MCF 10A (cell line): ENCODE results near the gene SMYD5. TPM values are rescaled to one million over a fixed set of nuclear protein-coding genes. Genes with fewer than 3 reads are reported as not detected.

Experiments used
- BruUV-seq: library from RNA; stranded (reverse); fragments of 400-500 nt; replicated peaks from 2 replicates; lab custom pipeline; 2021; lab: Mats Ljungman, UMichigan
- CTCF ChIA-PET: fragments of 300-600 bp; sonication (Branson Sonifier 250); formaldehyde crosslinking; extraction: SDS; loops from one replicate; lab custom pipeline; 2021; ENCODE audit warnings: antibody characterized with exemption, inconsistent platforms; lab: Yijun Ruan, JAX
- POLR2A ChIA-PET: fragments of 300-600, 350-650 bp; sonication (Branson Sonifier 250); formaldehyde crosslinking; extraction: SDS; loops from one replicate; lab custom pipeline; 2020; ENCODE audit warnings: antibody characterized with exemption, inconsistent platforms; lab: Yijun Ruan, JAX
- DNase-seq: peaks from one replicate; pipeline ENCODE4 v3.0.0-alpha.2; 2018; ENCODE audit not compliant: unreplicated experiment
- H3K27ac Mint-ChIP-seq: one replicate; pipeline ENCODE4 v1.8.0; 2022; ENCODE audit warnings: mild to moderate bottlenecking, low read depth, mixed read lengths; ENCODE audit not compliant: unreplicated experiment
- H3K27me3 Mint-ChIP-seq: one replicate; pipeline ENCODE4 v1.8.0; 2022; ENCODE audit warnings: mixed read lengths; ENCODE audit not compliant: insufficient read depth, unreplicated experiment
- H3K36me3 Mint-ChIP-seq: one replicate; pipeline ENCODE4 v1.8.0; 2022; ENCODE audit warnings: mild to moderate bottlenecking, moderate library complexity, mixed read lengths; ENCODE audit not compliant: insufficient read depth, unreplicated experiment
- H3K4me1 Mint-ChIP-seq: one replicate; pipeline ENCODE4 v1.8.0; 2022; ENCODE audit warnings: mixed read lengths; ENCODE audit not compliant: insufficient read depth, unreplicated experiment
- H3K4me3 Mint-ChIP-seq: one replicate; pipeline ENCODE4 v1.8.0; 2022; ENCODE audit warnings: mild to moderate bottlenecking, moderate library complexity, mixed read lengths; ENCODE audit not compliant: unreplicated experiment
- H3K9me3 Mint-ChIP-seq: one replicate; pipeline ENCODE4 v1.8.0; 2022; ENCODE audit warnings: mixed read lengths; ENCODE audit not compliant: unreplicated experiment
- CTCF ChIP-seq: fragments of 200-600 bp; IDR thresholded peaks from one replicate; pipeline ENCODE4 v1.8.0; 2022; ENCODE audit warnings: antibody characterized with exemption, mild to moderate bottlenecking; ENCODE audit not compliant: unreplicated experiment
- intact Hi-C: fragments of 100-400 bp; cut with micrococcal nuclease; formaldehyde crosslinking; loops from 2 replicates; pipeline ENCODE4 v1.14.1; 2022
- total RNA-seq: library from RNA; stranded (reverse); gene quantifications from 2 replicates; pipeline ENCODE4 v1.2.3, GENCODE V29; 2022

Gene SMYD5
- total RNA-seq, 1 experiment from 2014 or later, result 34.4 TPM

- peak overlapping the region; percentile 23 for H3K27ac Mint-ChIP-seq
- intact Hi-C loops, result no loop called here
- H3K4me3 Mint-ChIP-seq, result no peak overlapping the region
- no peaks in the 10 kb centered on the region for H3K9me3 Mint-ChIP-seq
- CTCF ChIA-PET, result interaction anchor here (0.6 to 8.1 kb wide), 5 partner anchors 17 to 1728 kb away, joined by 3 to 36 read pairs (median 4); partner anchors contain the start of gene SMYD5
- POLR2A ChIA-PET, result interaction anchor here (0.6 to 1.3 kb wide), 3 partner anchors 42 to 126 kb away, joined by 3 to 5 read pairs (median 4); partner anchors contain the start of genes EGR4 and RAB11FIP5
- peaks cover 23% of the 10 kb centered on the region for H3K4me1 Mint-ChIP-seq
- peaks cover 51% of the 10 kb centered on the region for H3K36me3 Mint-ChIP-seq
- no peak for DNase-seq
- no peak for TF ChIP-seq CTCF
- no peaks in the 10 kb centered on the region for H3K27me3 Mint-ChIP-seq
- BruUV-seq, result no TSS peak
Measured at GRCh38 chr2:73238149-73238548, 24.1 kb downstream of the SMYD5 start.

GRCh38 chr2:73238976-73239375 is 24.9 kb downstream of the SMYD5 start:
- Mint-ChIP-seq H3K27me3 (no peaks in the 10 kb centered on the region), H3K27ac (no peak overlapping the region), H3K9me3 (no peaks in the 10 kb centered on the region), H3K36me3 (peaks cover 53% of the 10 kb centered on the region), H3K4me1 (peaks cover 28% of the 10 kb centered on the region), H3K4me3 (no peak overlapping the region)
- no peak for DNase-seq
- no peak for TF ChIP-seq CTCF
- ChIA-PET POLR2A (interaction anchor here (0.6 to 1.3 kb wide), 3 partner anchors 9 to 127 kb away, joined by 3 to 4 read pairs (median 4); partner anchors contain the start of gene RAB11FIP5), CTCF (interaction anchor here (0.6 to 8.1 kb wide), 6 partner anchors 21 to 1235 kb away, joined by 3 to 36 read pairs (median 3); partner anchors contain the start of gene SMYD5)
- intact Hi-C loops, result no loop called here
- no TSS peak for BruUV-seq

GRCh38 chr2:73239776-73240175 is 25.7 kb downstream of the SMYD5 start:
- peak; percentile 57 for DNase-seq
- Mint-ChIP-seq H3K27me3 (no peaks in the 10 kb centered on the region), H3K4me3 (no peak overlapping the region), H3K27ac (no peak overlapping the region), H3K4me1 (peaks cover 35% of the 10 kb centered on the region), H3K9me3 (no peaks in the 10 kb centered on the region), H3K36me3 (peaks cover 56% of the 10 kb centered on the region)
- no TSS peak for BruUV-seq
- POLR2A ChIA-PET, result no interaction called here
- intact Hi-C loops, result no loop called here
- CTCF ChIA-PET, result interaction anchor here (0.8 to 2.0 kb wide), 3 partner anchors 28 to 63 kb away, joined by 3 to 13 read pairs (median 3); no protein-coding TSS in a partner anchor
- no peak for TF ChIP-seq CTCF

- no TSS peak for BruUV-seq
- intact Hi-C loops, result no loop called here
- no peaks in the 10 kb centered on the region for H3K9me3 Mint-ChIP-seq
- peak; percentile 97 for DNase-seq
- TF ChIP-seq CTCF, result no peak
- ChIA-PET CTCF (interaction anchor here (0.6 to 1.4 kb wide), 7 partner anchors 11 to 155 kb away, joined by 3 to 8 read pairs (median 3); partner anchors contain the start of gene PRADC1), POLR2A (interaction anchor here (0.6 to 3.7 kb wide), 6 partner anchors 10 to 1913 kb away, joined by 3 to 41 read pairs (median 4); partner anchors contain the start of genes CCT7, PRADC1 and ZNF638)
- H3K36me3 Mint-ChIP-seq, result peaks cover 84% of the 10 kb centered on the region
- peak overlapping the region; percentile 61 for H3K27ac Mint-ChIP-seq
- H3K27me3 Mint-ChIP-seq, result no peaks in the 10 kb centered on the region
- peak overlapping the region; percentile 9 for H3K4me3 Mint-ChIP-seq
- peaks cover 24% of the 10 kb centered on the region for H3K4me1 Mint-ChIP-seq
Measured at GRCh38 chr2:73243884-73244570, 30.0 kb downstream of the SMYD5 start.
